ENCODE results near the gene PSME3IP1.

Gene PSME3IP1

DNA sequence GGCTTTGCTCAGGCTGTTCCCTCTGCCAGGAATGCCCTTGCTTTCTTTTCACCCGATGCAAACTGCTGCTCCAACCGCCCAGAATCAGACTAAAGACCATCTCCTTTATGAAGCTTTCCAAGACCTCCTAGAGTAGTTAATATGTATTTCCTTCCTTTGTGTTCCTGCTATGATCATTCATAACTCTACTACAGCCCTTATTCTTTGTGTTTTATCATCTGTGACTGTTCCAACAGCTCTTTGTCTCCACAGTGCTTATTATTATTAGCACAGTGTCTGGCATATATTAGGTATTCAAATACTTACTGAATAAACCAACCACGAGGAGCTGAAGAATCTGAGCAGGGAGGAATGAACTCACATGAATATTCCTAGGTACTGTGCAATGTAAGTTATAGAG lies 7.6 kb downstream of the PSME3IP1 start:
- TF ChIP-seq, protein P1, sequence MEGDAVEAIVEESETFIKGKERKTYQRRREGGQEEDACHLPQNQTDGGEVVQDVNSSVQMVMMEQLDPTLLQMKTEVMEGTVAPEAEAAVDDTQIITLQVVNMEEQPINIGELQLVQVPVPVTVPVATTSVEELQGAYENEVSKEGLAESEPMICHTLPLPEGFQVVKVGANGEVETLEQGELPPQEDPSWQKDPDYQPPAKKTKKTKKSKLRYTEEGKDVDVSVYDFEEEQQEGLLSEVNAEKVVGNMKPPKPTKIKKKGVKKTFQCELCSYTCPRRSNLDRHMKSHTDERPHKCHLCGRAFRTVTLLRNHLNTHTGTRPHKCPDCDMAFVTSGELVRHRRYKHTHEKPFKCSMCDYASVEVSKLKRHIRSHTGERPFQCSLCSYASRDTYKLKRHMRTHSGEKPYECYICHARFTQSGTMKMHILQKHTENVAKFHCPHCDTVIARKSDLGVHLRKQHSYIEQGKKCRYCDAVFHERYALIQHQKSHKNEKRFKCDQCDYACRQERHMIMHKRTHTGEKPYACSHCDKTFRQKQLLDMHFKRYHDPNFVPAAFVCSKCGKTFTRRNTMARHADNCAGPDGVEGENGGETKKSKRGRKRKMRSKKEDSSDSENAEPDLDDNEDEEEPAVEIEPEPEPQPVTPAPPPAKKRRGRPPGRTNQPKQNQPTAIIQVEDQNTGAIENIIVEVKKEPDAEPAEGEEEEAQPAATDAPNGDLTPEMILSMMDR (IDR thresholded peaks at IDR 0.05; ENCODE audit: low read length), result no peak
- TF ChIP-seq EZH2 (IDR thresholded peaks at IDR 0.05; ENCODE audit: borderline replicate concordance, low read length), result no peak
- no peak overlapping the region for H3K27ac ChIP-seq (ENCODE audit: low read depth, low read length, poor library complexity, severe bottlenecking)
- H3K9me2 ChIP-seq (ENCODE audit: low read depth, low read length), result no peaks in the 10 kb centered on the region
- peaks cover 46% of the 10 kb centered on the region for H3K79me2 ChIP-seq (ENCODE audit: insufficient read depth, low read length)
- no peaks in the 10 kb centered on the region for H3K4me1 ChIP-seq (ENCODE audit: insufficient read depth, low read length, severe bottlenecking)
- peaks cover 6% of the 10 kb centered on the region; the same call in 1 of the 2 replicates for H3K36me3 ChIP-seq (ENCODE audit: insufficient read depth, low read length)
- H3K9ac ChIP-seq (ENCODE audit: low read length), result no peak overlapping the region
- H3K9me3 ChIP-seq (ENCODE audit: low read length), result no peaks in the 10 kb centered on the region
- H3K27me3 ChIP-seq (ENCODE audit: insufficient read depth, low read length), result no peaks in the 10 kb centered on the region
- H3K4me2 ChIP-seq (ENCODE audit: low read length), result no peak overlapping the region
- no peak overlapping the region for H2AFZ ChIP-seq (ENCODE audit: low read length)
- H3K4me3 ChIP-seq (ENCODE audit: low read depth, low read length, poor library complexity, severe bottlenecking), result no peak overlapping the region
- no peaks in the 10 kb centered on the region for H4K20me1 ChIP-seq (ENCODE audit: insufficient read depth, low read length)
- H3F3A ChIP-seq (ENCODE audit: insufficient read depth, low read length), result no peaks in the 10 kb centered on the region

DNA sequence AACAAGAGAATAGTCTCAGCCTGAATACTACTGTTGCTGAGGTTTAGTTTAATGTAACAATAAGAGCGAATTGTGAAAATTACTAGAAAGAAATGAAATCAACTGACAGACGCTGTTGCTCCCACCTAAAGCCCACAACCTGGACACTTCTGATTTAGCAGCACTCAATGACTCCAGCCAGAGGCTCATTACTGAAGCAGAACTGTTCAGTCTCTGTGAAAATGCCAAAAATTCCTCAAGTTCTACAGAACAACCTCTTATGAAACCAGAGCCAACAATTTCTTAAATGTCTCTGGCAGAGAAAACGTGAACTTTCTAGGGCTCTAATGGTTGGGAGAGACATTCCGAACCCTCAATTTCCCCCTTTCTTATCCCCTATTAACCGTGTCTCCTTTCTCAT lies 9.9 kb downstream of the PSME3IP1 start:
- Histone ChIP-seq H3K27me3 (ENCODE audit: insufficient read depth, low read length) (no peaks in the 10 kb centered on the region), H3K9ac (ENCODE audit: low read length) (no peak overlapping the region), H3K4me2 (ENCODE audit: low read length) (no peak overlapping the region), H3K79me2 (ENCODE audit: insufficient read depth, low read length) (peaks cover 23% of the 10 kb centered on the region), H3F3A (ENCODE audit: insufficient read depth, low read length) (no peaks in the 10 kb centered on the region), H3K27ac (ENCODE audit: low read depth, low read length, poor library complexity, severe bottlenecking) (no peak overlapping the region), H3K36me3 (ENCODE audit: insufficient read depth, low read length) (peaks cover 29% of the 10 kb centered on the region), H4K20me1 (ENCODE audit: insufficient read depth, low read length) (no peaks in the 10 kb centered on the region), H3K4me3 (ENCODE audit: low read depth, low read length, poor library complexity, severe bottlenecking) (no peak overlapping the region), H3K9me3 (ENCODE audit: low read length) (no peaks in the 10 kb centered on the region), H2AFZ (ENCODE audit: low read length) (no peak overlapping the region), H3K9me2 (ENCODE audit: low read depth, low read length) (no peaks in the 10 kb centered on the region), H3K4me1 (ENCODE audit: insufficient read depth, low read length, severe bottlenecking) (no peaks in the 10 kb centered on the region)
- no peak for TF ChIP-seq EZH2 (IDR thresholded peaks at IDR 0.05; ENCODE audit: borderline replicate concordance, low read length)

DNA sequence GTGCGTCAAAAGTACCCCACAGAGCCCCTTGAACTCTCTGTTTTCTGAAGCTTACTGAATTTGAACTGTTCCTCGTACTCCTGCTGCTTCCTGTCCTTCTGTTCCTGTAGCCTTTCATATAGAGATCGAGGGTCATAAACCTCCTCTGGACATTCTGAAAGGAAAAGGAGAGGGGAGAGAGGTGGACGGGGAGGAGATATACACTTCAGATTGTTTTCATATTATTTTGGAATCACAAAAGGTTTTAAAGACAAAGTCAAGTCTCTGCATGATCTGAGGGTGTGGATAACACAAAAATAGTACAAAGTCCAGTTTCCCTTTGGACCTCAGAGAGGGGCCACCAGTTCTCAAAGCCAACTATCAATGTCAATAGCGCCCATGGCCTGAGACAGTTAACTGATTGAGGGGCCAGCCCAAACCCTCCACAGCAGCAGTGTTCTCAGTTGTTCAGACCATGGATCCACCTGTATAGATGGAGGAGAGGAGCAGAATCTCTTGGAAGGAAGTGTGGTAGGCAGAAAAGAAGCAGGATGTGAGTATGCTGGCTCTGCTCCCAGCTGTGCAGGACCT lies 13.0 kb downstream of the PSME3IP1 start:
- H3K27ac ChIP-seq (ENCODE audit: low read depth, low read length, poor library complexity, severe bottlenecking), result no peak overlapping the region
- no peak overlapping the region for H3K9ac ChIP-seq (ENCODE audit: low read length)
- H3K4me1 ChIP-seq (ENCODE audit: insufficient read depth, low read length, severe bottlenecking), result no peaks in the 10 kb centered on the region
- no peaks in the 10 kb centered on the region for H3K9me2 ChIP-seq (ENCODE audit: low read depth, low read length)
- no peak for TF ChIP-seq EZH2 (IDR thresholded peaks at IDR 0.05; ENCODE audit: borderline replicate concordance, low read length)
- TF ChIP-seq, protein P1 (IDR thresholded peaks at IDR 0.05; ENCODE audit: low read length), result no peak
- H3F3A ChIP-seq (ENCODE audit: insufficient read depth, low read length), result no peaks in the 10 kb centered on the region
- peaks cover 50% of the 10 kb centered on the region for H3K36me3 ChIP-seq (ENCODE audit: insufficient read depth, low read length)
- no peaks in the 10 kb centered on the region for H3K79me2 ChIP-seq (ENCODE audit: insufficient read depth, low read length)
- H2AFZ ChIP-seq (ENCODE audit: low read length), result no peak overlapping the region
- H3K4me3 ChIP-seq (ENCODE audit: low read depth, low read length, poor library complexity, severe bottlenecking), result no peak overlapping the region
- H3K9me3 ChIP-seq (ENCODE audit: low read length), result no peaks in the 10 kb centered on the region
- no peaks in the 10 kb centered on the region for H3K27me3 ChIP-seq (ENCODE audit: insufficient read depth, low read length)
- no peaks in the 10 kb centered on the region for H4K20me1 ChIP-seq (ENCODE audit: insufficient read depth, low read length)
- no peak overlapping the region for H3K4me2 ChIP-seq (ENCODE audit: low read length)

DNA sequence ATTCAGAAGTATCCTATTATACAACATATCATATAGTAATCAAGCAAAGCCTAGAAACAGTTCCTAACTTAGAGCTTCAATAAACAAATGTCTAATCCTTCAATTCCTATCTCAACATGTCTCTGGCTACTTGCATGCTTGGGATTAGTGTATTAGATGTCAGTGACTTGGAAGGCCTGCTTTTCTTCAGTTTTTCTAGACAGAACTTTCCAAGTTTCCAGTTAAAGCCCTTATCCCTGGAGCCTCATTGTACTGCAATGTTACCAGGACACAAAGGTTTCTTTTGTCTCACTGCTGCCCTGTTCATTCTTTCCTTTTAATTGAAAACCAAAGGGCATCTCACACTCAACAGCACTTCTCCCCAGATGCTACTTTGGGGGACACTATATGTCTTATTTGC lies 16.5 kb downstream of the PSME3IP1 start:
- TF ChIP-seq, protein P1 (IDR thresholded peaks at IDR 0.05; ENCODE audit: low read length), result no peak
- no peak for TF ChIP-seq EZH2 (IDR thresholded peaks at IDR 0.05; ENCODE audit: borderline replicate concordance, low read length)
- Histone ChIP-seq H3K9me3 (ENCODE audit: low read length) (no peaks in the 10 kb centered on the region), H3K9me2 (ENCODE audit: low read depth, low read length) (no peaks in the 10 kb centered on the region), H3K79me2 (ENCODE audit: insufficient read depth, low read length) (no peaks in the 10 kb centered on the region), H2AFZ (ENCODE audit: low read length) (no peak overlapping the region), H3F3A (ENCODE audit: insufficient read depth, low read length) (no peaks in the 10 kb centered on the region), H3K4me1 (ENCODE audit: insufficient read depth, low read length, severe bottlenecking) (no peaks in the 10 kb centered on the region), H3K27me3 (ENCODE audit: insufficient read depth, low read length) (no peaks in the 10 kb centered on the region), H3K4me2 (ENCODE audit: low read length) (no peak overlapping the region), H3K9ac (ENCODE audit: low read length) (no peak overlapping the region), H3K4me3 (ENCODE audit: low read depth, low read length, poor library complexity, severe bottlenecking) (no peak overlapping the region), H3K36me3 (ENCODE audit: insufficient read depth, low read length) (peaks cover 80% of the 10 kb centered on the region), H4K20me1 (ENCODE audit: insufficient read depth, low read length) (no peaks in the 10 kb centered on the region), H3K27ac (ENCODE audit: low read depth, low read length, poor library complexity, severe bottlenecking) (no peak overlapping the region)

Measured in OCI-LY1 (cell line).